Measurements from ENCODE around the gene FBXL19. TPM values are rescaled to one million over a fixed set of nuclear protein-coding genes. Genes with fewer than 3 reads are reported as not detected.

The FBXL19 gene
- polyA plus RNA-seq, 1 experiment, result 7.6 TPM

DNA sequence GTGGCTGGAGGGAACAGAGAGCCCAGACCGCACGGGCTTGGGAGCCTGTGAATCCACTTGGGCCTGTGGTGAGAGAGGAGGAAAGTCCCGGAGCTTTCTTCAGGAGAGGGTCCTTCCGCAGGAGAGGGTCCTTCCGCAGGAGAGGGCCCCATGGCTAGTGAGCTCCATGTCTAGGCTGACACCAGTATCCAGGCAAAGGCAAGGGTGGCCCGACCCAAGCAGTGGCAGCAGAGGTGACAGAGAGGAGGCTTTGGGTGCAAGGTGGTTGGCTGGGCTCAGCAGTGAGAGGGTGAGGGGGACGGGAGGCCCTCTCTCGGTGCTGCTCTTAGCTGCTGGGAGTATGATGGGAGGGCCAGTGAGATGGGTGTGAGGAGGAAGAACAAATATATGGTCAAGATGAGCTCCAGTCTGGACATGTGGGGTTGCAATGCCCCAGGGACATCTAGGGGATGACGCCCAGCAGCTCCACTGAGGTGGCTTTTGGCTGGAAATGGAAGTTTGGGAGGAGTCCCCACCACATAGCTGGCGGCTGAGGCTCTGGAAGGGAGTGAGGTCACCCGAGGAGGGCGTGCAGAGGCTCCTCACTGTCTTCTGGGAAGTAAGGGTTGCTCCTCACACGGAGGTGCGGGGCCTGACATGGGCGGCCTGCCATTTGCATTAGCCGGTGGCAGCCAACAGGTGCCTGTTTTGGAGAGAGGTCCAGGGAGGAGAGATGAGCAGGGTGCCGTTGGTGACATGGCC lies 59.3 kb downstream of the FBXL19 start:
- Histone ChIP-seq H3K36me3 (ENCODE audit: control insufficient read depth, insufficient read depth, low read length) (peaks cover 29% of the 10 kb centered on the region), H3K4me3 (ENCODE audit: low read depth, low read length) (no peak overlapping the region), H3K27me3 (ENCODE audit: control insufficient read depth, insufficient read depth, low read length) (no peaks in the 10 kb centered on the region)
- DNase-seq (ENCODE audit: low read depth), result no peak
- CTCF ChIA-PET, result interaction anchor here (0.8 to 5.0 kb wide), 12 partner anchors 7 to 478 kb away, joined by 3 to 54 read pairs (median 4); partner anchors contain the start of genes VKORC1 and ZNF843
- POLR2A ChIA-PET, result no interaction called here
- TF ChIP-seq, protein P1, sequence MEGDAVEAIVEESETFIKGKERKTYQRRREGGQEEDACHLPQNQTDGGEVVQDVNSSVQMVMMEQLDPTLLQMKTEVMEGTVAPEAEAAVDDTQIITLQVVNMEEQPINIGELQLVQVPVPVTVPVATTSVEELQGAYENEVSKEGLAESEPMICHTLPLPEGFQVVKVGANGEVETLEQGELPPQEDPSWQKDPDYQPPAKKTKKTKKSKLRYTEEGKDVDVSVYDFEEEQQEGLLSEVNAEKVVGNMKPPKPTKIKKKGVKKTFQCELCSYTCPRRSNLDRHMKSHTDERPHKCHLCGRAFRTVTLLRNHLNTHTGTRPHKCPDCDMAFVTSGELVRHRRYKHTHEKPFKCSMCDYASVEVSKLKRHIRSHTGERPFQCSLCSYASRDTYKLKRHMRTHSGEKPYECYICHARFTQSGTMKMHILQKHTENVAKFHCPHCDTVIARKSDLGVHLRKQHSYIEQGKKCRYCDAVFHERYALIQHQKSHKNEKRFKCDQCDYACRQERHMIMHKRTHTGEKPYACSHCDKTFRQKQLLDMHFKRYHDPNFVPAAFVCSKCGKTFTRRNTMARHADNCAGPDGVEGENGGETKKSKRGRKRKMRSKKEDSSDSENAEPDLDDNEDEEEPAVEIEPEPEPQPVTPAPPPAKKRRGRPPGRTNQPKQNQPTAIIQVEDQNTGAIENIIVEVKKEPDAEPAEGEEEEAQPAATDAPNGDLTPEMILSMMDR (IDR thresholded peaks at IDR 0.05; ENCODE audit: insufficient read depth, low read depth, low read length), result no peak

DNA sequence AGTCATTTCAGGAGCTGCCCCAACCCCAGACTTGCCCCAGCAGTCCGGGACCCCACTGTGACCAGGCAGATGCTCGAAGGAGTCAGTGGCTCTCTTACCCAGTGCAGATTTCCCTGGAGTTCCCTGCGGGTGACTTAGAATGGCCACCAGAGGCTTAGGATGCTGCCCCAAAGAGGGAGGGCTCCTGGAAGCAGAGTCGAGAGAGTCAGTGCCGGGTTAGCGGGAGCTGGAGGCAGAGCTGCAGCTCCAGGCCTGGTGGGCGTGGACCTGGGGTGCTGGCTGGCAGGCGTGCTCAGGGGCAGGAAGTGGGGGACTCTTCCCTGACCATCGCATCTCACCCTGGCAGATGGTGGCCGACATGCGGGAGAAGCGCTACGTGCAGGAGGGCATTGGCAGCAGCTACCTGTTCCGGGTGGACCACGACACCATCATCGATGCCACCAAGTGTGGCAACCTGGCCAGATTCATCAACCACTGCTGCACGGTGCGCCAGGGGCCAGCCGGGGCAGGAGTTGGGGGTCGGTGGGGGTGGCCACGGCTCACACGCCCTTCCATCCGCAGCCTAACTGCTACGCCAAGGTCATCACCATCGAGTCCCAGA lies 60.0 kb downstream of the FBXL19 start:
- ChIA-PET CTCF (interaction anchor here (0.6 to 5.0 kb wide), 12 partner anchors 8 to 477 kb away, joined by 3 to 54 read pairs (median 4); partner anchors contain the start of genes VKORC1 and ZNF843), POLR2A (no interaction called here)
- TF ChIP-seq, protein P1 (IDR thresholded peaks at IDR 0.05; ENCODE audit: insufficient read depth, low read depth, low read length), result no peak
- H3K36me3 ChIP-seq (ENCODE audit: control insufficient read depth, insufficient read depth, low read length), result peaks cover 28% of the 10 kb centered on the region
- H3K27me3 ChIP-seq (ENCODE audit: control insufficient read depth, insufficient read depth, low read length), result no peaks in the 10 kb centered on the region
- no peak overlapping the region for H3K4me3 ChIP-seq (ENCODE audit: low read depth, low read length)
- no peak for DNase-seq (ENCODE audit: low read depth)

DNA sequence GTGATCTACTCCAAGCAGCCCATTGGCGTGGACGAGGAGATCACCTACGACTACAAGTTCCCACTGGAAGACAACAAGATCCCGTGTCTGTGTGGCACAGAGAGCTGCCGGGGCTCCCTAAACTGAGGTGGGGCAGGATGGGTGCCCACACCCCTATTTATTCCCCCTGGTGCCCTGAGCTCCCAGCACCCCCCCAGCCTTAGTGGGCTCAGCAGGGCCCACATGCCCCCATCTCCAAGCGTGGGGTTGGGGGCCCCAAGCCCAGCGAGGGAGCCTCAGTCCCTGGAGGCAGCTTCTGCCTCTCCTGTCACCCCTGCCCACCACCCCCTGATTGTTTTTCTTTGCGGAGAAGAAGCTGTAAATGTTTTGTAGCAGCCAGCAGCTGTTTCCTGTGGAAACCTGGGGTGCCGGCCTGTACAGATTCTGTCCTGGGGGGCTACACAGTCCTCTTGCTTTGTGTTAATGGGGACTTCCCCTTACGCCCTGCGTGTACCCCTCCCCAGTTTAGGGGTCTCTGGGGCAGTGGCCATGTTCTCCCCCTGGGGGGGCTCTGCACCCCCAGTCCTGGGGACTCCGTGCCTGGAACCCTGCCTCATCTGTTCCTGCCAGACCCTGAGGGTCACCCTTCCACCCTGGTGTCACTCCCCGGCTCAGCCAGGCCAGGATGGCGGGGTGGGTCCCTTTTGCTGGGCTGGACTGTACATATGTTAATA lies 60.7 kb downstream of the FBXL19 start:
- Histone ChIP-seq H3K4me3 (ENCODE audit: low read depth, low read length) (no peak overlapping the region), H3K27me3 (ENCODE audit: control insufficient read depth, insufficient read depth, low read length) (no peaks in the 10 kb centered on the region), H3K36me3 (ENCODE audit: control insufficient read depth, insufficient read depth, low read length) (peaks cover 26% of the 10 kb centered on the region)
- no peak for DNase-seq (ENCODE audit: low read depth)
- POLR2A ChIA-PET, result interaction anchor here (0.6 to 1.0 kb wide), 2 partner anchors 90 to 158 kb away, joined by 3 to 4 read pairs; partner anchors contain the start of gene ZNF646
- TF ChIP-seq, protein P1 (IDR thresholded peaks at IDR 0.05; ENCODE audit: insufficient read depth, low read depth, low read length), result no peak
- CTCF ChIA-PET, result interaction anchor here (0.6 to 5.0 kb wide), 31 partner anchors 9 to 890 kb away, joined by 3 to 54 read pairs (median 4); partner anchors contain the start of genes VKORC1, ZNF267, ZNF646 and ZNF668

DNA sequence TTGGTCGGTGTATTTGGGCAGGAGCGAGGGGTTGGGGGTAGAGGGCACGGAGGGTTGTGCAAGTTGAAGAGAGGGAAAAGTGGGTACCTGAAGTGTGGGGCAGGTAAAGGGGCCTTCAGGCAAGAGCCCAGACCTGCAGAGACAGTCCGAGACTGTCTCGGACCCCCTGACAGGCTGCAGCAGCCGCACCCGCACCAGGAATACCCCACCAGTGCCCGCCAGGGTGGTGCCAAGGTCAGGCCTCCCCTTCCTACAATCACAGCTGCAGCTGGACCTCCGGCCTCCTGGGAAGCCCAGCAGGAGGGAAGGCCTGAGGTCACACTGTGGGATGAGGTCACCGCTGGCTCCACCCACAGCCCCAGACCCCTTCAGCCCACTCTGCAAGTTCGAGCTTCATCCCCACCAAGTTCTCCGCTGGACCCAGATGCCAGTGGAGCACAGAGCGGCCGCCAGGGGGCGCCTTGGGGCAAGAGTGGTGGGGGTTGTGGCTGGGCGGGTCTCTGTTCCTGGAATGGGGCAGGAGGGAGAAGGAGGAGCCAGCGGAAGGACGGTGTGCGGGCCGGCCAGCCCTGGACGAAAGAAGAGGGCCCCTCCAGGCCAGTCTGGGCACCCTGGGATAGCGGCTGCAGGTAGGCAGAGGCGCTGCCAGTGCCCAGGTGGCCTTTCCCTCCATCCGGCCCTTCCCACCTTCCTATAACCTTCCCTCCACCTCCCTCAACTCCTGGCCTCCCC lies 61.5 kb downstream of the FBXL19 start, which contains the start of gene HSD3B7:
TSS of gene HSD3B7 (plus strand) at position 539 of the 732 bp plus-strand sequence. CDS start 452 bp downstream, outside the sequence.
- TF ChIP-seq, protein P1 (IDR thresholded peaks at IDR 0.05; ENCODE audit: insufficient read depth, low read depth, low read length), result peak; percentile 97
- Histone ChIP-seq H3K36me3 (ENCODE audit: control insufficient read depth, insufficient read depth, low read length) (peaks cover 22% of the 10 kb centered on the region), H3K4me3 (ENCODE audit: low read depth, low read length) (peak within 1 kb of the TSS; percentile 44), H3K27me3 (ENCODE audit: control insufficient read depth, insufficient read depth, low read length) (no peaks in the 10 kb centered on the region)
- ChIA-PET CTCF (interaction anchor here (0.6 to 5.0 kb wide), 35 partner anchors 9 to 889 kb away, joined by 3 to 54 read pairs (median 4); partner anchors contain the start of genes VKORC1, ZNF267, ZNF646 and ZNF668), POLR2A (interaction anchor here (0.6 to 1.0 kb wide), 2 partner anchors 90 to 157 kb away, joined by 3 to 4 read pairs; partner anchors contain the start of gene ZNF646)
- no peak for DNase-seq (ENCODE audit: low read depth)
